Nephron progenitor cell (in vitro differentiated cells): Measurements from ENCODE around the gene CCDC192.
"Not testable (repeated sequence)": the region's sequence is repeated elsewhere in the genome, so short reads cannot be mapped to it uniquely, and the experiment has no call there.

ENCODE experiments used
- DNase-seq: peaks from one replicate; pipeline ENCODE4 v3.0.0; 2021
- H3K27ac Mint-ChIP-seq: 2 replicates; pipeline ENCODE4 v1.8.0; 2021; ENCODE audit warnings: mild to moderate bottlenecking, moderate library complexity, mixed read lengths
- H3K27me3 Mint-ChIP-seq: 2 replicates; pipeline ENCODE4 v1.8.0; 2021; ENCODE audit warnings: mild to moderate bottlenecking, low read depth, mixed read lengths; ENCODE audit not compliant: poor library complexity
- H3K36me3 Mint-ChIP-seq: 2 replicates; pipeline ENCODE4 v1.8.0; 2021; ENCODE audit warnings: low read depth, mixed read lengths
- H3K4me1 Mint-ChIP-seq: 2 replicates; pipeline ENCODE4 v1.8.0; 2021; ENCODE audit warnings: mixed read lengths
- H3K4me3 Mint-ChIP-seq: 2 replicates; pipeline ENCODE4 v1.8.0; 2021; ENCODE audit warnings: mild to moderate bottlenecking, moderate library complexity, mixed read lengths
- H3K9me3 Mint-ChIP-seq: 2 replicates; pipeline ENCODE4 v1.8.0; 2021; ENCODE audit warnings: mild to moderate bottlenecking, moderate library complexity, mixed read lengths
- CTCF ChIP-seq: fragments of 200-600 bp; sonication (generic); IDR thresholded peaks from 2 replicates; pipeline ENCODE4 v1.5.0; 2021; ENCODE audit warnings: antibody characterized with exemption

Gene CCDC192

DNA sequence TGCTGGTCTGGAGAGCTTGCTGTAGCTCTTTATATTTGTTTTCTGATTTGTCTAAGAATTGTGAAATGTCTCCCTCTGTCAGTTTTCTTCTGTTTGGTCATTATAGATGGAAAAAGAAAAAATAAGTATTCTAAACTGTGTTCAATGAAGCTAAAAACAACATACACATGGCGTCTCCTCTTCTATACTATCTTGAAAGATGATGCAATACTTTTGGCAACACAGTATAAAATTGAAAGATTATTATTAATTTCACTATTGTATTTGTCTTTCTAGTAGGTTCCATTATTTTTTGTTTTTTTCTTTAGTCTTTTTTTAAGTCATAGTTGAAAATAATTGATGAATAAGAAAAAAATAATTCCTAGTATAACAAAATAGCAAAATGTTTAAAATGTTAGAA, 22.5 kb downstream of the CCDC192 start:
- Mint-ChIP-seq H3K27ac (no peak overlapping the region), H3K36me3 (peaks cover 31% of the 10 kb centered on the region), H3K9me3 (peaks cover 44% of the 10 kb centered on the region), H3K4me1 (peaks cover 7% of the 10 kb centered on the region), H3K27me3 (no peaks in the 10 kb centered on the region), H3K4me3 (no peak overlapping the region)
- TF ChIP-seq CTCF: no peak
- DNase-seq: no peak

GRCh38 chr5:127732963-127733362, 29.8 kb downstream of the CCDC192 start:
- no peaks in the 10 kb centered on the region for H3K36me3 Mint-ChIP-seq
- peaks cover 4% of the 10 kb centered on the region for H3K27me3 Mint-ChIP-seq
- no peak overlapping the region for H3K27ac Mint-ChIP-seq
- no peak overlapping the region for H3K4me3 Mint-ChIP-seq
- no peak for DNase-seq
- H3K4me1 Mint-ChIP-seq: no peaks in the 10 kb centered on the region
- TF ChIP-seq CTCF: no peak
- peaks cover 34% of the 10 kb centered on the region for H3K9me3 Mint-ChIP-seq

DNA sequence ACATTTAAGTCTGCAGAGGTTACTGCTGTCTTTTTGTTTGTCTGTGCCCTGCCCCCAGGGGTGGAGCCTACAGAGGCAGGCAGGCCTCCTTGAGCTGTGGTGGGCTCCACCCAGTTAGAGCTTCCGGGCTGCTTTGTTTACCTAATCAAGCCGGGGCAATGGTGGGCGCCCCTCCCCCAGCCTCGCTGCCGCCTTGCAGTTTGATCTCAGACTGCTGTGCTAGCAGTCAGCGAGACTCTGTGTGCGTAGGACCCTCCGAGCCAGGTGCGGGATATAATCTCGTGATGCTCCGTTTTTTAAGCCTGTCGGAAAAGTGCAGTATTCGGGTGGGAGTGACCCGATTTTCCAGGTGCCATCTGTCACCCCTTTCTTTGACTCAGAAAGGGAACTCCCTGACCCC, 36.2 kb downstream of the CCDC192 start:
- not testable (repeated sequence) for H3K4me1 Mint-ChIP-seq, H3K27me3 Mint-ChIP-seq, H3K27ac Mint-ChIP-seq
- Mint-ChIP-seq H3K36me3 (peaks cover 18% of the 10 kb centered on the region), H3K9me3 (peaks cover 18% of the 10 kb centered on the region), H3K4me3 (peak overlapping the region; percentile 70)
- peak; percentile 29 for DNase-seq

- no peak for DNase-seq
- Mint-ChIP-seq H3K27ac (no peak overlapping the region), H3K36me3 (peaks cover 18% of the 10 kb centered on the region), H3K27me3 (no peaks in the 10 kb centered on the region), H3K4me3 (peak overlapping the region; percentile 70), H3K9me3 (peaks cover 18% of the 10 kb centered on the region), H3K4me1 (peaks cover 8% of the 10 kb centered on the region)
- TF ChIP-seq CTCF: no peak
These were observed 36.7 kb downstream of the CCDC192 start for GRCh38 chr5:127739807-127740384.

DNA sequence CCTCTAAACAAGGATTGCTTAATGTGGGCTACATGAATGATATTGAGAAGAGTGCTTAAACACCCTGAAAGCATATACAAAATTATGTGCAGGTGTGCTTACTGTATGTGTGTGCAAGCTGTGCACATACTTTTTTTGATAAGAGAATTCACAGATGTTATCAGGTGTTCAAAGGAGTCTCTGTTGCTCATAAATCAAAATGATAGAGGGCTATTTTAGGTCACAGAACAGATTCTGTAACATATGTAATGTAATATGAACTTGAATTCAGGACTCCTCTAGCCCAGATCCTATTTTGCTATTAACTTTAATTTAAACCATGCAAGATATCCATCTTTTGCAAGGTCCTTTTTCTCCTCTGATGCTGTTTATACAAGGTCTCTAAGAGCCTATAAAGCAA, 38.2 kb downstream of the CCDC192 start:
- Mint-ChIP-seq H3K4me3 (no peak overlapping the region), H3K4me1 (peaks cover 8% of the 10 kb centered on the region), H3K36me3 (peaks cover 18% of the 10 kb centered on the region), H3K9me3 (peaks cover 23% of the 10 kb centered on the region), H3K27me3 (no peaks in the 10 kb centered on the region), H3K27ac (no peak overlapping the region)
- no peak for DNase-seq
- no peak for TF ChIP-seq CTCF

DNA sequence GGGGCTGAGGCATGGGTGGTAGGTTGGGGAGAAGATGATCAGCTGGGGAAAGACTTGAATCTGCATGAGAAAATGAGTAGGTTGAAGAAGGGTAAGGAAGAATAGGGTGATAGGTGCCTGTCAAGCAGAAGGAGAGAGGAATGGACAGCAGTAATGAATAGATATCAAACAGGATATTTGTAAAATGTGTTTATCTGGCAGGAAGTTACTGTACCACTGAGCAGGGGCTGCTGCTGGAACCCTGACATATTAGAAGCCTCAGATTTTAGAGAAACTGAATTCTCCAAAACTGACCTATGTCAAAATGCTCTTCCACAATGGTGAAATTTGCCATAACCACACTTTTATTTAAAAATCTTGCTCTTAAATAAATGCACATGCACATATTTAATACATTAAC, 41.0 kb downstream of the CCDC192 start:
- Mint-ChIP-seq H3K9me3 (peaks cover 22% of the 10 kb centered on the region), H3K27me3 (no peaks in the 10 kb centered on the region), H3K4me3 (no peak overlapping the region), H3K27ac (no peak overlapping the region), H3K36me3 (peaks cover 13% of the 10 kb centered on the region), H3K4me1 (peaks cover 8% of the 10 kb centered on the region)
- TF ChIP-seq CTCF: no peak
- no peak for DNase-seq
